Measurements from ENCODE around the gene VWF.
A peak's percentile ranks its signal among the peaks of the same experiment; 100 is the strongest.
"Not testable (repeated sequence)": the region's sequence is repeated elsewhere in the genome, so short reads cannot be mapped to it uniquely, and the experiment has no call there.

The VWF gene

GRCh38 chr12:6124411-6125309, at the start of gene VWF:
Gene VWF (minus strand): TSS chr12:6124670. CDS start chr12:6123196, 1,474 bp downstream.
- DNase-seq: no peak

- DNase-seq: no peak
These were observed 48.4 kb upstream of the VWF start for GRCh38 chr12:6172862-6173261.

GRCh38 chr12:6172086-6172485, 47.6 kb upstream of the VWF start:
- no peak for DNase-seq

- DNase-seq: no peak
These were observed 47.0 kb upstream of the VWF start for GRCh38 chr12:6171409-6172015.

- peak; percentile 61 to 71 for DNase-seq
These were observed 43.1 kb upstream of the VWF start for GRCh38 chr12:6167327-6168280.

- DNase-seq: no peak
These were observed 42.3 kb upstream of the VWF start for GRCh38 chr12:6166808-6167207.

GRCh38 chr12:6165395-6165794, 40.9 kb upstream of the VWF start:
- no peak for DNase-seq

GRCh38 chr12:6163416-6164060, 39.1 kb upstream of the VWF start:
- no peak for DNase-seq

- DNase-seq: no peak
These were observed 36.8 kb upstream of the VWF start for GRCh38 chr12:6161124-6161882.

- not testable (repeated sequence) for DNase-seq
These were observed 35.7 kb upstream of the VWF start for GRCh38 chr12:6160049-6160649.

- DNase-seq: not testable (repeated sequence)
These were observed 34.9 kb upstream of the VWF start for GRCh38 chr12:6159166-6160011.

GRCh38 chr12:6158749-6159148, 34.3 kb upstream of the VWF start:
- no peak for DNase-seq

- no peak for DNase-seq
These were observed 33.8 kb upstream of the VWF start for GRCh38 chr12:6158255-6158654.

- no peak for DNase-seq
These were observed 33.0 kb upstream of the VWF start for GRCh38 chr12:6157482-6157881.

GRCh38 chr12:6154730-6155459, 30.4 kb upstream of the VWF start:
- no peak for DNase-seq

- DNase-seq: not testable (repeated sequence)
These were observed 24.3 kb upstream of the VWF start for GRCh38 chr12:6148722-6149121.

GRCh38 chr12:6148061-6148460, 23.6 kb upstream of the VWF start:
- no peak for DNase-seq

GRCh38 chr12:6146951-6147350, 22.5 kb upstream of the VWF start:
- no peak for DNase-seq

- no peak for DNase-seq
These were observed 22.0 kb upstream of the VWF start for GRCh38 chr12:6146509-6146908.

- no peak for DNase-seq
These were observed 21.1 kb upstream of the VWF start for GRCh38 chr12:6145564-6145963.
